ENCODE data around the gene SMIM12.

SMIM12 gene

DNA sequence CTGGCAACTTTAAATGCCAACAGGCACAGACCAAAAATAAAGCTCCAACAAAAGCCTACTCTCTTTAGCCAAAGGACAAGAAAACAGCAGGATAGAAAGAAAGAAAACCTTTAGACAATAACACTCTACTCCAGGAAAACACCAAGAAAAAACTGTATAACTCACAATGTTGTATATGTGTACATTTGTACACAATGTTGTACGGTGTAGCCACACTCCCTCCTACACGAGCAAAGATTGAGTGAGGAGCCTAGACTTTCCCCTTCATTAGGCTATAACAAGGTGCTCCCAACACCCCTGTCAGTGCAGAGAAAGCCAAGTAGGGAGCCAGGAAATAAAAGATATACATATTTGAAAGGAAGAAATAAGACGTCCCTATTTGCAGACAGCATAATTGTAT is 42.8 kb downstream of the SMIM12 start:
- TF ChIP-seq SIN3A (IDR thresholded peaks at IDR 0.05; ENCODE audit: borderline replicate concordance, insufficient read depth, low read length) = no peak

DNA sequence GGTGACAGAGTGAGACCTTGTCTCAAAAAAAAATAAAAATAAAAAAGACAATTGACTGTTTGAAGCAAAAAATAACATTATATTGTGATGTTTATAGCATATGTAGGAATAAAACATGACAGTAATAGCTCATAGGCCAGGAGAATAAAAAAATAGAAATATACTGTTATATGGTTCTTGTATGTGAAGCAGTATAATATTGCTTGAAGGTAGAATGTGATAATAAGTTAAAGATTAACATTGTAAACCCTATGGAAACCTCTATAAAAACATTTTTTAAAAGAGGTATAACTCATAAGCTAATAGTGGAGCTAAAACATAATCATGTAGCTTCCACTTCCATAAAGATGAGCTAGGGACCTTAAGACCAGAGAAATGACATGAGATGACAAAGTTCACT is 43.2 kb downstream of the SMIM12 start:
- TF ChIP-seq, protein P1, sequence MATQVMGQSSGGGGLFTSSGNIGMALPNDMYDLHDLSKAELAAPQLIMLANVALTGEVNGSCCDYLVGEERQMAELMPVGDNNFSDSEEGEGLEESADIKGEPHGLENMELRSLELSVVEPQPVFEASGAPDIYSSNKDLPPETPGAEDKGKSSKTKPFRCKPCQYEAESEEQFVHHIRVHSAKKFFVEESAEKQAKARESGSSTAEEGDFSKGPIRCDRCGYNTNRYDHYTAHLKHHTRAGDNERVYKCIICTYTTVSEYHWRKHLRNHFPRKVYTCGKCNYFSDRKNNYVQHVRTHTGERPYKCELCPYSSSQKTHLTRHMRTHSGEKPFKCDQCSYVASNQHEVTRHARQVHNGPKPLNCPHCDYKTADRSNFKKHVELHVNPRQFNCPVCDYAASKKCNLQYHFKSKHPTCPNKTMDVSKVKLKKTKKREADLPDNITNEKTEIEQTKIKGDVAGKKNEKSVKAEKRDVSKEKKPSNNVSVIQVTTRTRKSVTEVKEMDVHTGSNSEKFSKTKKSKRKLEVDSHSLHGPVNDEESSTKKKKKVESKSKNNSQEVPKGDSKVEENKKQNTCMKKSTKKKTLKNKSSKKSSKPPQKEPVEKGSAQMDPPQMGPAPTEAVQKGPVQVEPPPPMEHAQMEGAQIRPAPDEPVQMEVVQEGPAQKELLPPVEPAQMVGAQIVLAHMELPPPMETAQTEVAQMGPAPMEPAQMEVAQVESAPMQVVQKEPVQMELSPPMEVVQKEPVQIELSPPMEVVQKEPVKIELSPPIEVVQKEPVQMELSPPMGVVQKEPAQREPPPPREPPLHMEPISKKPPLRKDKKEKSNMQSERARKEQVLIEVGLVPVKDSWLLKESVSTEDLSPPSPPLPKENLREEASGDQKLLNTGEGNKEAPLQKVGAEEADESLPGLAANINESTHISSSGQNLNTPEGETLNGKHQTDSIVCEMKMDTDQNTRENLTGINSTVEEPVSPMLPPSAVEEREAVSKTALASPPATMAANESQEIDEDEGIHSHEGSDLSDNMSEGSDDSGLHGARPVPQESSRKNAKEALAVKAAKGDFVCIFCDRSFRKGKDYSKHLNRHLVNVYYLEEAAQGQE (IDR thresholded peaks at IDR 0.05; ENCODE audit: insufficient read depth in 1 of 2, low read depth in 2 of 2, low read length in 2 of 2) = no peak
- TF ChIP-seq SIN3A (IDR thresholded peaks at IDR 0.05; ENCODE audit: borderline replicate concordance, insufficient read depth, low read length) = no peak
- TF ChIP-seq FOXP2 (optimal IDR thresholded peaks at IDR 0.05; ENCODE audit: borderline replicate concordance, extremely low read depth, extremely low read length, insufficient read depth) = no peak
- TF ChIP-seq TAF1 (IDR thresholded peaks at IDR 0.05; ENCODE audit: borderline replicate concordance, insufficient read depth, low read length) = no peak
- no peak for TF ChIP-seq POLR2AphosphoS5 (IDR thresholded peaks at IDR 0.05; ENCODE audit: low read depth, low read length)

DNA sequence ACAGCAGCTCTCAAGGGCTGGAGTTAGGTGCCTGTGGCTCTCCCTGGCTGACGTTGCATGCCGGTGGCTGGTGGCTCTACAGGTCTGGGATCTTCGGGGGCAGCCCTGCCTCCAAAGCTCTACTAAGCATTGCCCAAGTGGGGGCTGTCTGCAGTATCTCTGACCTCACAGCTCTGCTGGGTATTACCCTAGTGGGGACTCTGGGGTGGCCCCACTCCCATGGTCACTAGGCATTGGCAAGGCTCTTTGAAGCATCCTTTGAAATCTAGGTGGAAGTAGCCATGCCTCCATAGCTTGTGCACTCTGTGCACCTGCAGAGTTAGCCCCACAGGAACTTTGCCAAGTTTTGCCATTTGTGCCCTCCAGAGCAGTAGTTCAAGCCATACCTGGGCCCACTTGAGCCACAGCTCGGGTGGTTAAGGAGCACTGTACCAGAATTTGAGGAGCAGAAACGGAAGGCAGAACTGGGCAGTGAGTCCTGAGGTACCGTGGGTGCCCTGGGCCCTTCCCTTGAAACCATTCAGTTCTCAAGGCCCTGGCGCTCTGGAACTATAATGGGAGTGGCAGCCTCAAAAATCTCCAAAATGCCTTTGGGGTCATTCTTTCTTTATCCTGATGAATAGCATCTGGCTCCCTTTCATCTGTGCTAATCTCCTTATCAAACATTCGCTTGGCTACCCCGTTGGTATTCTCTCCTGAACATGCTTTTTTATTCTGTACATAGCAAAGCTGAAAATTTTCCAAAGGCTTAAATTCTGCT is 51.3 kb downstream of the SMIM12 start:
- TF ChIP-seq TAF1 (IDR thresholded peaks at IDR 0.05; ENCODE audit: borderline replicate concordance, insufficient read depth, low read length) (no peak), FOXP2 (optimal IDR thresholded peaks at IDR 0.05; ENCODE audit: borderline replicate concordance, extremely low read depth, extremely low read length, insufficient read depth) (no peak), POLR2AphosphoS5 (IDR thresholded peaks at IDR 0.05; ENCODE audit: low read depth, low read length) (no peak), SIN3A (IDR thresholded peaks at IDR 0.05; ENCODE audit: borderline replicate concordance, insufficient read depth, low read length) (no peak)
- TF ChIP-seq, protein P1 (IDR thresholded peaks at IDR 0.05; ENCODE audit: insufficient read depth in 1 of 2, low read depth in 2 of 2, low read length in 2 of 2) = no peak

DNA sequence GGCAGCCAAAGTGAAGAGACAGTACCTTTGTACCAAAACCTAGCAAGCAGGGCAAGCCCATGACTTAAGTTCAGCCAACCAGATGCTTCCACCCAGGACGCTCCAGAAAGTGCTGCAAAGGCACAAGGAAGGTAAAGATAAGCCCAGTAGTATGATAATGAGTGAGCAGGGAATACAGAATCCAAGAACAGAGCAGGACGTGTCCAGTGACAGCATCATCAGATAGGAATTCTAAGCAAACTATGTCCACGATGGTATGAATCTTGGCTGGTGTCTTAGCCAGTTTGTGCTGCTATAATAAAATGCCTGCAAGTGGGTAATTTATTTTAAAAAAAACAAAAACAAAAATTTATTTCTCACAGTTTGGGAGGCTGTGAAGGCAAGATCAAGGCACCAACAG is 53.2 kb downstream of the SMIM12 start:
- TF ChIP-seq POLR2AphosphoS5 (IDR thresholded peaks at IDR 0.05; ENCODE audit: low read depth, low read length) (no peak), TAF1 (IDR thresholded peaks at IDR 0.05; ENCODE audit: borderline replicate concordance, insufficient read depth, low read length) (no peak), FOXP2 (optimal IDR thresholded peaks at IDR 0.05; ENCODE audit: borderline replicate concordance, extremely low read depth, extremely low read length, insufficient read depth) (no peak), SIN3A (IDR thresholded peaks at IDR 0.05; ENCODE audit: borderline replicate concordance, insufficient read depth, low read length) (no peak)
- TF ChIP-seq, protein P1 (IDR thresholded peaks at IDR 0.05; ENCODE audit: insufficient read depth in 1 of 2, low read depth in 2 of 2, low read length in 2 of 2) = no peak

DNA sequence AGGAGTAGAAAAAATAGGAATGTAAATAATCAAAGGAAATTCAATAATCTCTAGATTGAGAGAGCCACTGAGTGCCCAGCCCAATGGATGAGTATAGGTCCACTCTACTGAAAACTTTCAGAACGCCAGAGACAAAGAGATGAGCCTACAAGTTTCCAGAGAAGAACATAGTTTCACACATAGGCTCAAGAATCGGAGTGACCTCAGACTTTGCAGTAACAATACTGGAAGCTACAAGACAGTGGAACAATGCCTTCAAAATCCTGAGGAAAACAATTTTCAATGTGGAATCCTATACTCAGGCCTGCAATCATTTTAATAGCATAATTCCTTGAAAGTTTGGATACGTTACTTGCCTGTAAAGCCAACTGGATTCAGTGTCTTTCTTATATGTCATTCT is 55.8 kb downstream of the SMIM12 start:
- no peak for TF ChIP-seq TAF1 (IDR thresholded peaks at IDR 0.05; ENCODE audit: borderline replicate concordance, insufficient read depth, low read length)
- no peak for TF ChIP-seq POLR2AphosphoS5 (IDR thresholded peaks at IDR 0.05; ENCODE audit: low read depth, low read length)
- TF ChIP-seq SIN3A (IDR thresholded peaks at IDR 0.05; ENCODE audit: borderline replicate concordance, insufficient read depth, low read length) = no peak
- TF ChIP-seq, protein P1 (IDR thresholded peaks at IDR 0.05; ENCODE audit: insufficient read depth in 1 of 2, low read depth in 2 of 2, low read length in 2 of 2) = no peak
- TF ChIP-seq FOXP2 (optimal IDR thresholded peaks at IDR 0.05; ENCODE audit: borderline replicate concordance, extremely low read depth, extremely low read length, insufficient read depth) = no peak

All from PFSK-1 (cell line).